HCT116 (cell line): Measurements from ENCODE around the gene SKP2.

Source experiments
- ATF3 ChIP-seq: IDR thresholded peaks from 2 replicates; pipeline ENCODE4 v1.6.1; 2012
- CTCF ChIP-seq, 3 experiments: fragments of 200-600 bp in 1 of 3; sonication (generic) in 1 of 3; IDR thresholded peaks in 2 of 3; conservative IDR thresholded peaks in 1 of 3; 2 replicates each; pipeline ENCODE4 v1.5.1; 2012 to 2017; ENCODE audit warnings: low read depth in 2 of 3, low read length in 2 of 3, antibody characterized with exemption in 1 of 3, borderline replicate concordance in 1 of 3, control low read depth in 1 of 3, mild to moderate bottlenecking in 1 of 3, mixed read lengths in 1 of 3, mixed run types in 1 of 3, moderate library complexity in 1 of 3; ENCODE audit not compliant: insufficient read depth in 1 of 3
- ELF1 ChIP-seq: IDR thresholded peaks from 2 replicates; pipeline ENCODE4 v1.6.1; 2012; ENCODE audit warnings: low read depth, borderline replicate concordance
- EZH2 ChIP-seq: fragments of 200-600 bp; sonication (generic); IDR thresholded peaks from 2 replicates; pipeline ENCODE4 v1.6.1; 2017; ENCODE audit warnings: antibody characterized with exemption, mixed run types
- EZH2phosphoT487 ChIP-seq: fragments of 200-600 bp; IDR thresholded peaks from 2 replicates; pipeline ENCODE4 v1.6.1; 2018; ENCODE audit warnings: antibody characterized with exemption, borderline replicate concordance
- MAX ChIP-seq: IDR thresholded peaks from 2 replicates; pipeline ENCODE4 v1.6.1; 2012
- POLR2AphosphoS5 ChIP-seq: IDR thresholded peaks from 2 replicates; pipeline ENCODE4 v1.6.1; 2011; ENCODE audit warnings: mild to moderate bottlenecking, low read depth, low read length, moderate library complexity
- RAD21 ChIP-seq: IDR thresholded peaks from 2 replicates; pipeline ENCODE4 v1.6.1; 2012; ENCODE audit warnings: low read depth, mild to moderate bottlenecking
- REST ChIP-seq: IDR thresholded peaks from 2 replicates; pipeline ENCODE4 v1.6.1; 2012; ENCODE audit warnings: low read depth
- SIN3A ChIP-seq: IDR thresholded peaks from 2 replicates; pipeline ENCODE4 v1.6.1; 2012; ENCODE audit warnings: low read depth
- SP1 ChIP-seq: IDR thresholded peaks from 2 replicates; pipeline ENCODE4 v1.6.1; 2012; ENCODE audit warnings: low read depth
- ZFX ChIP-seq: fragments of 450-650 bp; IDR thresholded peaks from 2 replicates; pipeline ENCODE4 v1.6.1; 2017

- TF ChIP-seq CTCF (IDR thresholded peaks at IDR 0.05 in 2 of 3, conservative IDR thresholded peaks at IDR 0.05 in 1 of 3; ENCODE audit: borderline replicate concordance in 1 of 3, insufficient read depth in 1 of 3, low read depth in 2 of 3, low read length in 2 of 3) (no peak), EZH2 (no peak), EZH2phosphoT487 (no peak), RAD21 (no peak), POLR2AphosphoS5 (no peak), SP1 (no peak), REST (no peak), ZFX (no peak), ELF1 (no peak), ATF3 (no peak), SIN3A (no peak), MAX (no peak)
Measured at GRCh38 chr5:36175043-36175442, 23.1 kb downstream of the SKP2 start.
